ENCODE results near the gene B3GAT1. TPM values are rescaled to one million over a fixed set of nuclear protein-coding genes. Genes with fewer than 3 reads are reported as not detected.

The B3GAT1 gene
- total RNA-seq, 1 experiment from 2014 or later, result 34.3 TPM

DNA sequence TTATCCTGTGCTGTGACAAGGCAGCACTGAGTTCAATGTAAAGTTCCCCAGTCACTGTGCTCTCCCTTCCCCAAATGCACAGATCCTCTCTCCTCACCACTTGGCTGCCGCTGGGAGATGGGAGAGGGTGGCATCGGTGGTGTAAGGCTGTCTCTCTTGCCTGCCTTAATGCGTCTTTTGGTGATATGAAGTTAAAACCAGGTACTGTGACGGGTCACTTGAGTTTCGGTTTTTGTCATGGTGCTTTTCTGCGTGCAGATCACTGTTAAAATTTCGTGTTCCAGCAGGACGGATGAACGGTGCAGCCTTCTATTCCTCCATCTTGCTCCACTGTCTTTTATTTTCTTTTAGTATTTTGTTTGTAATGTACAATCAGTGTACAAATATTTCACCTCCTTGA is 61.7 kb downstream of the B3GAT1 start:
- H3K9me3 Mint-ChIP-seq, result peaks cover 5 to 6% of the 10 kb centered on the region in 2 experiments; a peak in 3 of 5 replicates

More for the DNA sequence above, 61.7 kb downstream of the B3GAT1 start:
- Histone ChIP-seq H3K56ac (ENCODE audit: insufficient read length, low read depth, low read length) (no peak overlapping the region), H3K4me1 (ENCODE audit: insufficient read depth, low read length) (peaks cover 7% of the 10 kb centered on the region; the same call in 1 of the 2 replicates), H4K8ac (replicated peaks; ENCODE audit: insufficient read length, low read depth, low read length) (no peak overlapping the region), H3T11ph (ENCODE audit: low read length) (no peak overlapping the region), H2BK15ac (ENCODE audit: low read depth, low read length) (no peak overlapping the region), H2AFZ (ENCODE audit: low read length) (no peak overlapping the region), H3K4ac (ENCODE audit: low read depth, low read length) (no peak overlapping the region), H4K5ac (ENCODE audit: insufficient read length, low read depth, low read length) (no peak overlapping the region), H3K27me3 (ENCODE audit: insufficient read depth, low read length) (no peaks in the 10 kb centered on the region), H3K4me2 (ENCODE audit: insufficient read depth, insufficient read length, low read length) (no peak overlapping the region), H2BK20ac (ENCODE audit: low read depth, low read length, poor library complexity, severe bottlenecking) (no peak overlapping the region), H3K79me1 (ENCODE audit: insufficient read depth, low read depth, low read length, poor library complexity, severe bottlenecking) (no peaks in the 10 kb centered on the region), H2BK120ac (ENCODE audit: low read depth, low read length, poor library complexity, severe bottlenecking) (no peak overlapping the region), H2AK5ac (ENCODE audit: insufficient read length, low read length) (no peak overlapping the region), H2BK12ac (ENCODE audit: insufficient read length, low read depth, low read length) (no peak overlapping the region), H3K9ac (ENCODE audit: extremely low read depth, insufficient read length, low read length) (no peak overlapping the region), H3K14ac (ENCODE audit: insufficient read depth, low read length) (no peak overlapping the region), H3K23me2 (ENCODE audit: insufficient read length, low read depth, low read length, poor library complexity, severe bottlenecking) (no peaks in the 10 kb centered on the region), H3K9me3 (ENCODE audit: control insufficient read depth, low read depth, low read length) (no peaks in the 10 kb centered on the region), H3K27ac (ENCODE audit: insufficient read length, low read depth, low read length) (no peak overlapping the region), H3K23ac (ENCODE audit: insufficient read length, low read depth, low read length) (no peak overlapping the region), H2BK5ac (ENCODE audit: insufficient read length, low read length) (no peak overlapping the region), H3K18ac (ENCODE audit: insufficient read length, low read depth, low read length) (no peak overlapping the region), H4K20me1 (ENCODE audit: control insufficient read depth, insufficient read depth, insufficient read length) (no peaks in the 10 kb centered on the region), H4K91ac (ENCODE audit: insufficient read length, low read depth, low read length) (no peak overlapping the region), H3K79me2 (ENCODE audit: insufficient read depth, low read length) (no peaks in the 10 kb centered on the region)
- WGBS (ENCODE audit: extremely low coverage, insufficient read length, low lambda C conversion rate), result no CpG with 5 or more reads among the region's 9 CpGs
- Mint-ChIP-seq H3K27ac (no peak overlapping the region), H3K4me1 (peaks cover 11 to 12% of the 10 kb centered on the region in 2 experiments), H3K36me3 (ENCODE audit: insufficient read depth in 1 of 3, low read depth in 3 of 3) (no peaks in the 10 kb centered on the region; a peak in 1 of 7 replicates), H3K27me3 (ENCODE audit: low read depth) (peaks cover 7% of the 10 kb centered on the region; the same call in 1 of the 2 replicates), H3K4me3 (no peak overlapping the region)
- DNase-seq, result no peak
- TF ChIP-seq, protein P1, sequence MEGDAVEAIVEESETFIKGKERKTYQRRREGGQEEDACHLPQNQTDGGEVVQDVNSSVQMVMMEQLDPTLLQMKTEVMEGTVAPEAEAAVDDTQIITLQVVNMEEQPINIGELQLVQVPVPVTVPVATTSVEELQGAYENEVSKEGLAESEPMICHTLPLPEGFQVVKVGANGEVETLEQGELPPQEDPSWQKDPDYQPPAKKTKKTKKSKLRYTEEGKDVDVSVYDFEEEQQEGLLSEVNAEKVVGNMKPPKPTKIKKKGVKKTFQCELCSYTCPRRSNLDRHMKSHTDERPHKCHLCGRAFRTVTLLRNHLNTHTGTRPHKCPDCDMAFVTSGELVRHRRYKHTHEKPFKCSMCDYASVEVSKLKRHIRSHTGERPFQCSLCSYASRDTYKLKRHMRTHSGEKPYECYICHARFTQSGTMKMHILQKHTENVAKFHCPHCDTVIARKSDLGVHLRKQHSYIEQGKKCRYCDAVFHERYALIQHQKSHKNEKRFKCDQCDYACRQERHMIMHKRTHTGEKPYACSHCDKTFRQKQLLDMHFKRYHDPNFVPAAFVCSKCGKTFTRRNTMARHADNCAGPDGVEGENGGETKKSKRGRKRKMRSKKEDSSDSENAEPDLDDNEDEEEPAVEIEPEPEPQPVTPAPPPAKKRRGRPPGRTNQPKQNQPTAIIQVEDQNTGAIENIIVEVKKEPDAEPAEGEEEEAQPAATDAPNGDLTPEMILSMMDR (conservative IDR thresholded peaks at IDR 0.05), result no peak
